MM.1S (cell line): Measurements from ENCODE around the gene ABCF3.

Experiments used
- EZH2phosphoT487 ChIP-seq: fragments of 300-600 bp; sonication (generic); IDR thresholded peaks from 2 replicates; pipeline ENCODE4 v1.6.1; 2018; ENCODE audit warnings: antibody characterized with exemption, low read length
- TF ChIP-seq, protein P1 (sequence below): fragments of 300-600 bp; sonication (generic); IDR thresholded peaks from 2 replicates; pipeline ENCODE4 v1.5.1; 2016; ENCODE audit warnings: antibody characterized with exemption, low read length, mixed read lengths

DNA sequence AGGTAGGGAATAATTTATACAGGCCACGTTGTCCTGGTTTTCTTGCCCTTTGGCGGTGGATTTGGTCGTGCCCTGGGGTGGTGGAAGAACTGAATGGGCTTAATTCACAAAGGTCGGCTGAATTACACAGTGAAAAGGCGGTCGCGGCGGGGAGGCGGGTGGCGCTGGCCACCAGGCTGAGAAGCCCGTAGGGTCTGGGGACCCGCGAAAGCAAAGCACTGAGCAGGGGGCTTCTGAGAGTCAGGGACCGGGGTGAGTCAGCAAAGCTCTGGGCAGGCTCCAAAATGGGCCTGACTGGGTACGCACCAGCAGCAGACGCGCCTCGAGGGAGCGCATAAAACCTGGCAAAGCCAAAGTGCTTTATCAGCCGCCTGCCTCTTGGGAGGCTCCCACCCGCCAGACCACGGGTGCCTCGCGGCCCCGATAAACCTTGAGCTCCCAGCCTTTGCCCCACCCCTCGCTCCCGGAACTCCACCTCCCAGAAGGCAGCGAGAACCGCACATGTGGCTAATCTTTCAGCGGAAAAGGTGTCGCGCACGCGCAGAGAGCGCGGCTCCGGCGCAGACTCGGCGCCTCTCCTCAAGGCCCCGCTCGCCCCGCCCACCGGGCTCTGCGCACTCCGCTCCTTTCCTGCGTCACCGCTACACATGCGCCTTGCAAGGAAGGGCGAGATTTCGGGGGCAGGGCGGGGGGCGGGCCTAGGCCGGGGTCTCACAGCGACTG is 377 bp upstream of the ABCF3 start:
- no peak for TF ChIP-seq EZH2phosphoT487
- TF ChIP-seq, protein P1, sequence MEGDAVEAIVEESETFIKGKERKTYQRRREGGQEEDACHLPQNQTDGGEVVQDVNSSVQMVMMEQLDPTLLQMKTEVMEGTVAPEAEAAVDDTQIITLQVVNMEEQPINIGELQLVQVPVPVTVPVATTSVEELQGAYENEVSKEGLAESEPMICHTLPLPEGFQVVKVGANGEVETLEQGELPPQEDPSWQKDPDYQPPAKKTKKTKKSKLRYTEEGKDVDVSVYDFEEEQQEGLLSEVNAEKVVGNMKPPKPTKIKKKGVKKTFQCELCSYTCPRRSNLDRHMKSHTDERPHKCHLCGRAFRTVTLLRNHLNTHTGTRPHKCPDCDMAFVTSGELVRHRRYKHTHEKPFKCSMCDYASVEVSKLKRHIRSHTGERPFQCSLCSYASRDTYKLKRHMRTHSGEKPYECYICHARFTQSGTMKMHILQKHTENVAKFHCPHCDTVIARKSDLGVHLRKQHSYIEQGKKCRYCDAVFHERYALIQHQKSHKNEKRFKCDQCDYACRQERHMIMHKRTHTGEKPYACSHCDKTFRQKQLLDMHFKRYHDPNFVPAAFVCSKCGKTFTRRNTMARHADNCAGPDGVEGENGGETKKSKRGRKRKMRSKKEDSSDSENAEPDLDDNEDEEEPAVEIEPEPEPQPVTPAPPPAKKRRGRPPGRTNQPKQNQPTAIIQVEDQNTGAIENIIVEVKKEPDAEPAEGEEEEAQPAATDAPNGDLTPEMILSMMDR = no peak
